Hepatocyte (in vitro differentiated cells): ENCODE measurements around the gene CTTN.

ENCODE experiments used
- EZH2 ChIP-seq: fragments of 200-600 bp; sonication (generic); IDR thresholded peaks from 2 replicates; pipeline ENCODE4 v1.6.1; 2016; ENCODE audit warnings: antibody characterized with exemption, mild to moderate bottlenecking, borderline replicate concordance
- TF ChIP-seq, protein P1 (sequence below): fragments of 200-600 bp; sonication (generic); IDR thresholded peaks from 2 replicates; pipeline ENCODE4 v1.5.1; 2016; ENCODE audit warnings: antibody characterized with exemption, mild to moderate bottlenecking; ENCODE audit not compliant: poor library complexity

DNA sequence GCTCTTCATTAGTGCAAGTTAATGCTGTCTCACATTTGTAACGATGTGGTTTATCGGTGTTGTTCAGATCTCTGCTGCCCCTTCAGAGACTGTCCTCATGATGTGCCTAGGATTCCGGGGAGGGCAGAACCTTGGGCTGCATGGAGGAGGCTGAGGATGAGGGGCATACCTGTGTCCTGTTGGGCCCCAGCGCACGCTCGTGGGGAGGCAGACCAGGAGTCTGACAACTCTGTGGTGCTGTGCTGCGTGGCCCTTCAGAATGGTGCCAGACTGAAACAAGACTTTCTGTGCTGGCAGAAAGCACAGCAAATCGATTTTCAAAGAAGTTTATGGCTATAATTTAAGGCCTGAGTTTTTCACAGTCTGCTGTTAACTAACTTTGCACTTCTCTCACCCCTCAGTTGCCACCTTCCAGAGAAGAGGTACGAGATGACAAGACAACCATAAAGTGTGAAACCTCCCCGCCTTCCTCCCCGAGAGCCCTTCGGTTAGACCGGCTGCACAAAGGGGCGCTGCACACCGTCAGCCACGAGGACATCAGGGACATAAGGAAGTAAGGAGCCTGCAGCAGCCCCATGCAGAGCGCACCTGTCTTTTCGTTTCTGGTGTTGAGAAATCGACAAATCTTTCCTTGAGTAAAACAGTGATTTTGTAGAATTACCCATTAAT lies 44.3 kb upstream of the CTTN start:
- TF ChIP-seq, protein P1, sequence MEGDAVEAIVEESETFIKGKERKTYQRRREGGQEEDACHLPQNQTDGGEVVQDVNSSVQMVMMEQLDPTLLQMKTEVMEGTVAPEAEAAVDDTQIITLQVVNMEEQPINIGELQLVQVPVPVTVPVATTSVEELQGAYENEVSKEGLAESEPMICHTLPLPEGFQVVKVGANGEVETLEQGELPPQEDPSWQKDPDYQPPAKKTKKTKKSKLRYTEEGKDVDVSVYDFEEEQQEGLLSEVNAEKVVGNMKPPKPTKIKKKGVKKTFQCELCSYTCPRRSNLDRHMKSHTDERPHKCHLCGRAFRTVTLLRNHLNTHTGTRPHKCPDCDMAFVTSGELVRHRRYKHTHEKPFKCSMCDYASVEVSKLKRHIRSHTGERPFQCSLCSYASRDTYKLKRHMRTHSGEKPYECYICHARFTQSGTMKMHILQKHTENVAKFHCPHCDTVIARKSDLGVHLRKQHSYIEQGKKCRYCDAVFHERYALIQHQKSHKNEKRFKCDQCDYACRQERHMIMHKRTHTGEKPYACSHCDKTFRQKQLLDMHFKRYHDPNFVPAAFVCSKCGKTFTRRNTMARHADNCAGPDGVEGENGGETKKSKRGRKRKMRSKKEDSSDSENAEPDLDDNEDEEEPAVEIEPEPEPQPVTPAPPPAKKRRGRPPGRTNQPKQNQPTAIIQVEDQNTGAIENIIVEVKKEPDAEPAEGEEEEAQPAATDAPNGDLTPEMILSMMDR: no peak
- TF ChIP-seq EZH2: no peak
